Measurements from ENCODE around the gene TACR1.
"Not testable (repeated sequence)": the region's sequence is repeated elsewhere in the genome, so short reads cannot be mapped to it uniquely, and the experiment has no call there.

Gene TACR1

DNA sequence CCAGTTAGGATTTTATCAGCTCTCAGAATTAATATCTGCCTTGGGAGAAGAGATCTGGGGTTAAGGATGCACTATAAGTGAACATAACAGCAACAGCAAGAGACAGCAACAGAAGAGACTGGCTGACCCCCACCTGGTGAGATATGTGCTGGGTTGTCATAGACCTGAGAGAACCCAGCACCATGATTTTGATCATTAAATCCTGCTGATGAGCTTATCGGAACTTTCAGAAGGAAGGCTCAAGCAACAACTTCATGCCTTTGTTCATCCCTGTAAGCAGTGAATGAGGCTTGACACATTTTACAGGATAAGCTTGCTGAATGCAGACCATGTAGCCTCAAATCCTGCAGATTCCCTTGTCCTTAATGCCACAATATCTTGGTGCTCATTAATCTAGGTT lies 140.9 kb downstream of the TACR1 start:
- Histone ChIP-seq H3F3A (ENCODE audit: insufficient read depth, low read length) (no peaks in the 10 kb centered on the region), H3K4me1 (ENCODE audit: low read length) (no peaks in the 10 kb centered on the region), H3K27ac (ENCODE audit: low read length) (no peak overlapping the region), H3K36me3 (replicated peaks; ENCODE audit: insufficient read depth, low read length) (no peaks in the 10 kb centered on the region), H4K20me1 (ENCODE audit: insufficient read depth, low read length) (no peaks in the 10 kb centered on the region), H3K79me2 (ENCODE audit: low read length) (no peaks in the 10 kb centered on the region), H3K4me2 (ENCODE audit: low read depth, low read length) (no peak overlapping the region), H3K9me2 (replicated peaks; ENCODE audit: insufficient read depth, low read length) (no peaks in the 10 kb centered on the region), H3K27me3 (replicated peaks; ENCODE audit: insufficient read depth, low read length) (no peaks in the 10 kb centered on the region), H3K9ac (ENCODE audit: low read length) (no peak overlapping the region), H2AFZ (ENCODE audit: low read length) (no peak overlapping the region), H3K9me3 (replicated peaks; ENCODE audit: insufficient read depth, low read length) (no peaks in the 10 kb centered on the region), H3K4me3 (ENCODE audit: low read length) (no peak overlapping the region)
- no peak for TF ChIP-seq EZH2 (optimal IDR thresholded peaks at IDR 0.05; ENCODE audit: low read depth, low read length)
- TF ChIP-seq, protein P1, sequence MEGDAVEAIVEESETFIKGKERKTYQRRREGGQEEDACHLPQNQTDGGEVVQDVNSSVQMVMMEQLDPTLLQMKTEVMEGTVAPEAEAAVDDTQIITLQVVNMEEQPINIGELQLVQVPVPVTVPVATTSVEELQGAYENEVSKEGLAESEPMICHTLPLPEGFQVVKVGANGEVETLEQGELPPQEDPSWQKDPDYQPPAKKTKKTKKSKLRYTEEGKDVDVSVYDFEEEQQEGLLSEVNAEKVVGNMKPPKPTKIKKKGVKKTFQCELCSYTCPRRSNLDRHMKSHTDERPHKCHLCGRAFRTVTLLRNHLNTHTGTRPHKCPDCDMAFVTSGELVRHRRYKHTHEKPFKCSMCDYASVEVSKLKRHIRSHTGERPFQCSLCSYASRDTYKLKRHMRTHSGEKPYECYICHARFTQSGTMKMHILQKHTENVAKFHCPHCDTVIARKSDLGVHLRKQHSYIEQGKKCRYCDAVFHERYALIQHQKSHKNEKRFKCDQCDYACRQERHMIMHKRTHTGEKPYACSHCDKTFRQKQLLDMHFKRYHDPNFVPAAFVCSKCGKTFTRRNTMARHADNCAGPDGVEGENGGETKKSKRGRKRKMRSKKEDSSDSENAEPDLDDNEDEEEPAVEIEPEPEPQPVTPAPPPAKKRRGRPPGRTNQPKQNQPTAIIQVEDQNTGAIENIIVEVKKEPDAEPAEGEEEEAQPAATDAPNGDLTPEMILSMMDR (IDR thresholded peaks at IDR 0.05; ENCODE audit: low read length): no peak
- TF ChIP-seq EZH2phosphoT487 (IDR thresholded peaks at IDR 0.05; ENCODE audit: low read length): no peak
- DNase-seq: no peak

DNA sequence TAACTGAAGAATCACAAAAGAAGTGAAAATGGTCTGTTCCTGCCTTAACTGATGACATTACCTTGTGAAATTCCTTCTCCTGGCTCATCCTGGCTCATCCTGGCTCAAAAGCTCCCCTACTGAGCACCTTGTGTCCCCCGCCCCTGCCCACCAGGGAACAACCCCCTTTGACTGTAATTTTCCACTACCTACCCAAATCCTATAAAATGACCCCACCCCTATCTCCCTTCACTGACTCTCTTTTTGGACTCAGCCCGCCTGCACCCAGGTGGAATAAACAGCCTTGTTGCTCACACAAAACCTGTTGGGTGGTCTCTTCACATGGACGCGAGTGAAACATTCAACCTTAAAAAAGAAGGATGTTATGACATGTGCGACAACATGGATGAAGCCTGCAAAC lies 142.2 kb downstream of the TACR1 start:
- not testable (repeated sequence) for DNase-seq; H3K79me2 ChIP-seq (ENCODE audit: low read length); H3K27ac ChIP-seq (ENCODE audit: low read length); H3K4me1 ChIP-seq (ENCODE audit: low read length); H3K9me2 ChIP-seq (replicated peaks; ENCODE audit: insufficient read depth, low read length); H3K9ac ChIP-seq (ENCODE audit: low read length); H3K4me3 ChIP-seq (ENCODE audit: low read length); H3K36me3 ChIP-seq (replicated peaks; ENCODE audit: insufficient read depth, low read length); H2AFZ ChIP-seq (ENCODE audit: low read length); H3F3A ChIP-seq (ENCODE audit: insufficient read depth, low read length); H4K20me1 ChIP-seq (ENCODE audit: insufficient read depth, low read length); H3K4me2 ChIP-seq (ENCODE audit: low read depth, low read length); H3K9me3 ChIP-seq (replicated peaks; ENCODE audit: insufficient read depth, low read length); H3K27me3 ChIP-seq (replicated peaks; ENCODE audit: insufficient read depth, low read length)

DNA sequence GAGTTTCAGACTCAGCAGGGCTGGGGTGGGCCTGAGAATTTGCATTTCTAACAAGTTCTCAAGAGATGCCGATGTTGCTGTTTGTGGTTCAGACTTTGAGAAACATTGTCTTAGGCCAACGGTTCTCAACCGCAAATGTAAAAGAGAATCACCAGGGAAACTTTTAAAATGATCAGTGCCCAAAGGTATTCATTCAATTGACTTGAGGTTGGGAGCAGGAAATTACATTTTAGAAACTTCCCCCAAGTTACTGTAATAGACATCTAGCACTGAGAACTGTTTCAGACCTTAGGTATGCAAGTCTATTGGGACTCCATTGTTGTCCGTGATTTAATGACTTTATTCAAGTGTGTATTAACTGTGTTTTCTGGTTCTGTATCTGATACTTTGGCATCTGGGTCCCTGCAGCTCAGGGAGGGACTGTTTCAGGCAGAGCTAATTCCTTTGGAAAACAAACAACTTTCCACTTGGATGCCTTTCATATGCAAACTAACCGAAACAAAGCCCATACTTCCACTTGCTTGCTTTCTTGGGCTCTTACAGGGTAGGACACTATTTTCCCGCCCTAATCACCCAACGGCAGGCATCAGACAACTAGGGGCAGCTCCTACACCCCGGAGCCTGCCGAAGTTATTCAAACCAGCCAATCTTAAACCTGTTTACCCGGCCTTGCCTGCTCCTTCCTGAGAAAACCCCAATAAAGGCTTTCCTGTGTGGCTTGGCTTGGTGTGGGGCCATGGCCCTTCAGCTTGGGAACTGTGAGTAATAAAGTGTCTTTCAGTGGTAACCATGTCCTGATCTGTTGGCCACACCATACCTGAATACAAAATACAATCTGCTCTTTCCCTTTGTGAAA lies 143.3 kb downstream of the TACR1 start:
- no peaks in the 10 kb centered on the region for H3K27me3 ChIP-seq (replicated peaks; ENCODE audit: insufficient read depth, low read length)
- H3K4me2 ChIP-seq (ENCODE audit: low read depth, low read length): no peak overlapping the region
- no peaks in the 10 kb centered on the region for H3K79me2 ChIP-seq (ENCODE audit: low read length)
- TF ChIP-seq, protein P1 (IDR thresholded peaks at IDR 0.05; ENCODE audit: low read length): no peak
- TF ChIP-seq EZH2phosphoT487 (IDR thresholded peaks at IDR 0.05; ENCODE audit: low read length): no peak
- no peak for TF ChIP-seq EZH2 (optimal IDR thresholded peaks at IDR 0.05; ENCODE audit: low read depth, low read length)
- DNase-seq: no peak
- no peaks in the 10 kb centered on the region for H3K4me1 ChIP-seq (ENCODE audit: low read length)
- no peaks in the 10 kb centered on the region for H3K36me3 ChIP-seq (replicated peaks; ENCODE audit: insufficient read depth, low read length)
- no peak overlapping the region for H3K9ac ChIP-seq (ENCODE audit: low read length)
- H2AFZ ChIP-seq (ENCODE audit: low read length): no peak overlapping the region
- no peaks in the 10 kb centered on the region for H3K9me2 ChIP-seq (replicated peaks; ENCODE audit: insufficient read depth, low read length)
- no peaks in the 10 kb centered on the region for H4K20me1 ChIP-seq (ENCODE audit: insufficient read depth, low read length)
- no peaks in the 10 kb centered on the region for H3K9me3 ChIP-seq (replicated peaks; ENCODE audit: insufficient read depth, low read length)
- H3K27ac ChIP-seq (ENCODE audit: low read length): no peak overlapping the region
- no peak overlapping the region for H3K4me3 ChIP-seq (ENCODE audit: low read length)
- no peaks in the 10 kb centered on the region for H3F3A ChIP-seq (ENCODE audit: insufficient read depth, low read length)

DNA sequence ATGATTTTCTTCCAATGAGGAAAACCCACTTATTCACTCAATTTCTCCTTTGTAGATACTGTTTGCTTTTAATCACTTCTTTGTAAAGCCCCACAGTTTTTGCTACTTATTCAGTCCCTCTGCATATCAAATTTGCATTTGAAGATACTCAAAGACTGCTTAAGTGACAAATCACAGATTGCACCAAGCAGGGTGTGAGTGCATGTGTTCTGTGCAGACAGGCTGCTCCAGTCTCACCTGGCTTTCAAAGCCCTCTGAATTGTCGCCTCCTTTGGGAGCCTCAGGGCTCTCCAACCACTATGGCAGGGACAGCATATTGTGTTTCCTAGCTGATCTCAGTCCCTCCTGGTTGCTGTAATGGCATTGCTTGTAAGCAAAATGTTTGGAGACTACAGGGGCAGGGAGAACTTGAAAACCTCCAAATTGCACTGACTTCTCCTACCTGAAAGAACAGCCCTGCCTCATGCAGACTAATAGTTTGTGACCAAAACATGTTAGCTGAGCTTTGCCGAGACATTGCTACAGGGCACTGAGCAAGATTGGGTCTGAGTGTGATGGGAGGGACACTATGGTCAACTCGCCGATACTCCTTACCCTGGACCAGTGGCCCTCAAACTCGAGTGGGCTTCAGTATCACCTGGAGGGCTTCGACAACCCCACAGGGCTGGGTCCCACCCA lies 144.0 kb downstream of the TACR1 start:
- H3K4me1 ChIP-seq (ENCODE audit: low read length): no peaks in the 10 kb centered on the region
- H3K36me3 ChIP-seq (replicated peaks; ENCODE audit: insufficient read depth, low read length): no peaks in the 10 kb centered on the region
- TF ChIP-seq, protein P1 (IDR thresholded peaks at IDR 0.05; ENCODE audit: low read length): no peak
- TF ChIP-seq EZH2 (optimal IDR thresholded peaks at IDR 0.05; ENCODE audit: low read depth, low read length) (no peak), EZH2phosphoT487 (IDR thresholded peaks at IDR 0.05; ENCODE audit: low read length) (no peak)
- H3K9me3 ChIP-seq (replicated peaks; ENCODE audit: insufficient read depth, low read length): no peaks in the 10 kb centered on the region
- no peak overlapping the region for H3K9ac ChIP-seq (ENCODE audit: low read length)
- H3K79me2 ChIP-seq (ENCODE audit: low read length): no peaks in the 10 kb centered on the region
- H2AFZ ChIP-seq (ENCODE audit: low read length): no peak overlapping the region
- H3K4me2 ChIP-seq (ENCODE audit: low read depth, low read length): no peak overlapping the region
- no peaks in the 10 kb centered on the region for H3K9me2 ChIP-seq (replicated peaks; ENCODE audit: insufficient read depth, low read length)
- no peak for DNase-seq
- H3F3A ChIP-seq (ENCODE audit: insufficient read depth, low read length): no peaks in the 10 kb centered on the region
- no peak overlapping the region for H3K4me3 ChIP-seq (ENCODE audit: low read length)
- no peaks in the 10 kb centered on the region for H4K20me1 ChIP-seq (ENCODE audit: insufficient read depth, low read length)
- no peak overlapping the region for H3K27ac ChIP-seq (ENCODE audit: low read length)
- no peaks in the 10 kb centered on the region for H3K27me3 ChIP-seq (replicated peaks; ENCODE audit: insufficient read depth, low read length)
